Gastroesophageal sphincter (tissue), 4 donors: ENCODE data around the gene DACT2. TPM values are rescaled to one million over a fixed set of nuclear protein-coding genes. Genes with fewer than 3 reads are reported as not detected.
"Not testable (repeated sequence)": the region's sequence is repeated elsewhere in the genome, so short reads cannot be mapped to it uniquely, and the experiment has no call there.

Experiments
- ATAC-seq: fragments of 150-250 bp; one replicate; pipeline ENCODE4 v1.9.1; 2016; ENCODE audit warnings: mild to moderate bottlenecking, moderate library complexity
- H3K27ac ChIP-seq, 4 donors: fragments of 200-600 bp; sonication (generic) in 3 of 4; 1 replicate in 3 of 4; 2 replicates in 1 of 4; pipeline ENCODE4 v1.5.1; 2016 to 2019
- H3K27me3 ChIP-seq: fragments of 200-600 bp; sonication (generic); one replicate; pipeline ENCODE4 v1.5.1; 2019
- H3K36me3 ChIP-seq, 2 donors: fragments of 200-600 bp; sonication (generic); one replicate each; pipeline ENCODE4 v1.5.1; 2019; ENCODE audit warnings: control low read depth in 1 of 2
- H3K4me1 ChIP-seq, 3 donors: fragments of 200-600 bp; sonication (generic); 1 replicate in 2 of 3; 2 replicates in 1 of 3; pipeline ENCODE4 v1.5.1; 2016 to 2019; ENCODE audit warnings: control low read depth in 2 of 3
- H3K4me3 ChIP-seq, 2 donors: fragments of 200-600 bp; sonication (generic); one replicate each; pipeline ENCODE4 v1.5.1; 2019; ENCODE audit warnings: mild to moderate bottlenecking in 1 of 2, moderate library complexity in 1 of 2
- H3K9me3 ChIP-seq, 3 donors: fragments of 200-600 bp; sonication (generic); one replicate each; pipeline ENCODE4 v1.5.1; 2017 to 2019; ENCODE audit warnings: control low read depth in 2 of 3
- CTCF ChIP-seq, 4 experiments: fragments of 200-600 bp in 2 of 4; fragments of 450-650 bp in 2 of 4; sonication (generic) in 1 of 4; IDR thresholded peaks; one replicate each; pipeline ENCODE4 v1.5.1; 2017 to 2019; ENCODE audit warnings: antibody characterized with exemption in 4 of 4, mild to moderate bottlenecking in 2 of 4, moderate library complexity in 2 of 4
- EP300 ChIP-seq: sonication (generic); formaldehyde crosslinking; IDR thresholded peaks from one replicate; pipeline ENCODE4 v1.6.1; 2017; ENCODE audit warnings: antibody characterized with exemption, mild to moderate bottlenecking
- POLR2A ChIP-seq, 2 donors: fragments of 450-650 bp; IDR thresholded peaks; one replicate each; pipeline ENCODE4 v1.6.1; 2017; ENCODE audit warnings: antibody characterized with exemption in 2 of 2, mild to moderate bottlenecking in 2 of 2, moderate library complexity in 1 of 2
- POLR2AphosphoS5 ChIP-seq: sonication (generic); formaldehyde crosslinking; IDR thresholded peaks from one replicate; pipeline ENCODE4 v1.6.1; 2017; ENCODE audit warnings: antibody characterized with exemption
- WGBS, 2 donors: methylation state at CpG; one replicate each; pipeline ENCODE4 v1.1.5; 2018; ENCODE audit warnings: low coverage in 1 of 2; 5-methylcytosine and 5-hydroxymethylcytosine counted together
- total RNA-seq, 4 donors: library from RNA; depleted of rRNA; stranded (reverse); fragments of >200 nt; gene quantifications; one replicate each; pipeline ENCODE4 v1.1.0, GENCODE V29; 2016

Gene DACT2
- total RNA-seq, 4 donors from 2014 or later = 0.54 to 4.3 (median 1.5) TPM

GRCh38 chr6:168284187-168284586 is 35.4 kb downstream of the DACT2 start:
- Histone ChIP-seq H3K4me1 (no peaks in the 10 kb centered on the region), H3K27me3 (peaks cover 39% of the 10 kb centered on the region), H3K27ac (no peak overlapping the region), H3K4me3 (no peak overlapping the region), H3K9me3 (peaks cover 0 to 2% (median 0%) of the 10 kb centered on the region in 3 donors), H3K36me3 (no peaks in the 10 kb centered on the region)
- TF ChIP-seq EP300 (no peak), POLR2A (IDR thresholded peaks at IDR 0.05) (no peak), POLR2AphosphoS5 (no peak)
- 71 to 79% methylated on average over 2 to 3 of the region's 6 CpGs for WGBS, 2 donors
- no peak for ATAC-seq

GRCh38 chr6:168283686-168284025 is 35.9 kb downstream of the DACT2 start:
- WGBS, 2 donors = no CpG with 5 or more reads among the region's 14 CpGs
- TF ChIP-seq POLR2A (IDR thresholded peaks at IDR 0.05) (no peak), EP300 (no peak), POLR2AphosphoS5 (no peak)
- ATAC-seq = no peak
- Histone ChIP-seq H3K9me3 (no peaks in the 10 kb centered on the region), H3K4me3 (no peak overlapping the region), H3K27me3 (peaks cover 39% of the 10 kb centered on the region), H3K36me3 (no peaks in the 10 kb centered on the region), H3K27ac (no peak overlapping the region), H3K4me1 (no peaks in the 10 kb centered on the region)

- no peak for TF ChIP-seq CTCF (IDR thresholded peaks at IDR 0.05)
- no peak for TF ChIP-seq POLR2A (IDR thresholded peaks at IDR 0.05)
- no peak for TF ChIP-seq EP300
- TF ChIP-seq POLR2AphosphoS5 = no peak
- Histone ChIP-seq H3K27me3 (peaks cover 39% of the 10 kb centered on the region), H3K4me3 (no peak overlapping the region), H3K4me1 (no peaks in the 10 kb centered on the region), H3K27ac (no peak overlapping the region), H3K9me3 (no peaks in the 10 kb centered on the region), H3K36me3 (no peaks in the 10 kb centered on the region)
- WGBS, 2 donors = 80 to 94% methylated on average over 2 to 7 of the region's 20 CpGs
- ATAC-seq = no peak
Measured at GRCh38 chr6:168282985-168283685, 36.4 kb downstream of the DACT2 start.

- no peaks in the 10 kb centered on the region for H3K9me3 ChIP-seq
- H3K27me3 ChIP-seq = peaks cover 51% of the 10 kb centered on the region
- no peak overlapping the region for H3K4me3 ChIP-seq
- no peak overlapping the region for H3K27ac ChIP-seq
- no peaks in the 10 kb centered on the region for H3K4me1 ChIP-seq
- no peaks in the 10 kb centered on the region for H3K36me3 ChIP-seq
- TF ChIP-seq POLR2A (IDR thresholded peaks at IDR 0.05) = no peak
- no peak for TF ChIP-seq CTCF (IDR thresholded peaks at IDR 0.05)
- no peak for TF ChIP-seq EP300
- no peak for TF ChIP-seq POLR2AphosphoS5
- no peak for ATAC-seq
- 75 to 78% methylated on average over 5 to 7 of the region's 7 CpGs for WGBS, 2 donors
Measured at GRCh38 chr6:168281826-168282225, 37.8 kb downstream of the DACT2 start.

GRCh38 chr6:168281314-168281713 is 38.3 kb downstream of the DACT2 start:
- not testable (repeated sequence) for H3K27ac ChIP-seq, H3K9me3 ChIP-seq, H3K4me3 ChIP-seq, H3K4me1 ChIP-seq, ATAC-seq, H3K36me3 ChIP-seq
- H3K27me3 ChIP-seq = peaks cover 54% of the 10 kb centered on the region
- 67 to 94% methylated on average over 1 to 6 of the region's 13 CpGs for WGBS, 2 donors

GRCh38 chr6:168280899-168281245 is 38.7 kb downstream of the DACT2 start:
- H3K27me3 ChIP-seq = peaks cover 54% of the 10 kb centered on the region
- no peak for ATAC-seq
- H3K27ac ChIP-seq = no peak overlapping the region
- H3K4me1 ChIP-seq = no peaks in the 10 kb centered on the region
- H3K4me3 ChIP-seq = no peak overlapping the region
- H3K9me3 ChIP-seq = no peaks in the 10 kb centered on the region
- no peaks in the 10 kb centered on the region for H3K36me3 ChIP-seq
- WGBS, 2 donors = 66 to 78% methylated on average over 3 to 5 of the region's 13 CpGs
- TF ChIP-seq POLR2AphosphoS5 = no peak
- no peak for TF ChIP-seq POLR2A (IDR thresholded peaks at IDR 0.05)
- no peak for TF ChIP-seq EP300
- TF ChIP-seq CTCF (IDR thresholded peaks at IDR 0.05) = no peak
